ENCODE measurements around the gene RAMACL. TPM values are rescaled to one million over a fixed set of nuclear protein-coding genes. Genes with fewer than 3 reads are reported as not detected.

RAMACL gene
- total RNA-seq, 2 experiments from 2014 or later = 0.30 to 0.41 TPM

GRCh38 chr6:166608774-166609173 lies 22.3 kb upstream of the RAMACL start:
- H3K27ac ChIP-seq (ENCODE audit: low read depth, low read length, poor library complexity, severe bottlenecking) = no peak overlapping the region
- ChIA-PET CTCF (ENCODE audit: unreplicated experiment) (no interaction called here), POLR2A (no interaction called here)
- no peaks in the 10 kb centered on the region for H3K36me3 ChIP-seq (ENCODE audit: insufficient read depth, low read length)
- no peak overlapping the region for H3K4me2 ChIP-seq (ENCODE audit: low read length)
- no peak overlapping the region for H2AFZ ChIP-seq (ENCODE audit: low read length)
- intact Hi-C loops (cut with micrococcal nuclease; ENCODE audit: unreplicated experiment) = no loop called here
- no peaks in the 10 kb centered on the region for H4K20me1 ChIP-seq (ENCODE audit: insufficient read depth, low read length)
- no peak overlapping the region for H3K4me3 ChIP-seq (ENCODE audit: low read depth, low read length, poor library complexity, severe bottlenecking)
- H3K79me2 ChIP-seq (ENCODE audit: insufficient read depth, low read depth, low read length) = no peaks in the 10 kb centered on the region
- no peaks in the 10 kb centered on the region for H3K4me1 ChIP-seq (ENCODE audit: insufficient read depth, low read length, poor library complexity, severe bottlenecking)
- BruUV-seq (replicated peaks) = no TSS peak
- no peak for TF ChIP-seq EZH2phosphoT487 (IDR thresholded peaks at IDR 0.05; ENCODE audit: borderline replicate concordance, low read depth, low read length)
- TF ChIP-seq, protein P1, sequence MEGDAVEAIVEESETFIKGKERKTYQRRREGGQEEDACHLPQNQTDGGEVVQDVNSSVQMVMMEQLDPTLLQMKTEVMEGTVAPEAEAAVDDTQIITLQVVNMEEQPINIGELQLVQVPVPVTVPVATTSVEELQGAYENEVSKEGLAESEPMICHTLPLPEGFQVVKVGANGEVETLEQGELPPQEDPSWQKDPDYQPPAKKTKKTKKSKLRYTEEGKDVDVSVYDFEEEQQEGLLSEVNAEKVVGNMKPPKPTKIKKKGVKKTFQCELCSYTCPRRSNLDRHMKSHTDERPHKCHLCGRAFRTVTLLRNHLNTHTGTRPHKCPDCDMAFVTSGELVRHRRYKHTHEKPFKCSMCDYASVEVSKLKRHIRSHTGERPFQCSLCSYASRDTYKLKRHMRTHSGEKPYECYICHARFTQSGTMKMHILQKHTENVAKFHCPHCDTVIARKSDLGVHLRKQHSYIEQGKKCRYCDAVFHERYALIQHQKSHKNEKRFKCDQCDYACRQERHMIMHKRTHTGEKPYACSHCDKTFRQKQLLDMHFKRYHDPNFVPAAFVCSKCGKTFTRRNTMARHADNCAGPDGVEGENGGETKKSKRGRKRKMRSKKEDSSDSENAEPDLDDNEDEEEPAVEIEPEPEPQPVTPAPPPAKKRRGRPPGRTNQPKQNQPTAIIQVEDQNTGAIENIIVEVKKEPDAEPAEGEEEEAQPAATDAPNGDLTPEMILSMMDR (conservative IDR thresholded peaks at IDR 0.05; ENCODE audit: low read length) = no peak
- DNase-seq (ENCODE audit: low spot score) = no peak
- no peaks in the 10 kb centered on the region for H3K9me3 ChIP-seq (ENCODE audit: low read length)
- no peaks in the 10 kb centered on the region for H3K9me2 ChIP-seq (ENCODE audit: insufficient read depth, low read length)

DNA sequence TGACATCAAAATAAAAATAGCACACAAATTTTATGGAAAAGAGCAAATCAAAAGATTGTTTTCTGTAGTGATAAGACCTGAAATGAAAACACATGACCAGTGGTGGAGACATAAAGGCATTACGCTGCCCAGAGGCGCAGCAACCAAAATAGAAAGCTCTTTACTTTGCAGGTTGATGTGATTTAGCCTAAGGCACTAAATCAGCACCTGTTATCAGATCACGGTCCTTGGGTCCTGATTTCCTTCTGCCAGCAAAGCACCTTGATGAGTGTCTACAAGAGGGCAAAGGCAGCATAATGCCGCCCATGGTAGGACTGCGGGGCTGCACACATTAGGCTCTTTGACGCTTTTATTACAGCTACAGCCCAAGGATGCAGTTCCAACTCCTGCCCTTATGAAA lies 19.3 kb upstream of the RAMACL start:
- TF ChIP-seq, protein P1 (conservative IDR thresholded peaks at IDR 0.05; ENCODE audit: low read length) = no peak
- TF ChIP-seq EZH2phosphoT487 (IDR thresholded peaks at IDR 0.05; ENCODE audit: borderline replicate concordance, low read depth, low read length) = no peak
- H3K4me1 ChIP-seq (ENCODE audit: insufficient read depth, low read length, poor library complexity, severe bottlenecking) = no peaks in the 10 kb centered on the region
- H3K4me2 ChIP-seq (ENCODE audit: low read length) = no peak overlapping the region
- DNase-seq (ENCODE audit: low spot score) = no peak
- H3K79me2 ChIP-seq (ENCODE audit: insufficient read depth, low read depth, low read length) = no peaks in the 10 kb centered on the region
- CTCF ChIA-PET (ENCODE audit: unreplicated experiment) = no interaction called here
- intact Hi-C loops (cut with micrococcal nuclease; ENCODE audit: unreplicated experiment) = no loop called here
- BruUV-seq (replicated peaks) = no TSS peak
- no peaks in the 10 kb centered on the region for H3K9me2 ChIP-seq (ENCODE audit: insufficient read depth, low read length)
- H3K27ac ChIP-seq (ENCODE audit: low read depth, low read length, poor library complexity, severe bottlenecking) = no peak overlapping the region
- no peaks in the 10 kb centered on the region for H3K9me3 ChIP-seq (ENCODE audit: low read length)
- no peaks in the 10 kb centered on the region for H4K20me1 ChIP-seq (ENCODE audit: insufficient read depth, low read length)
- no peak overlapping the region for H2AFZ ChIP-seq (ENCODE audit: low read length)
- POLR2A ChIA-PET = interaction anchor here (0.7 kb wide), 1 partner anchor 21 kb away, joined by 4 read pairs; no protein-coding TSS in a partner anchor
- H3K4me3 ChIP-seq (ENCODE audit: low read depth, low read length, poor library complexity, severe bottlenecking) = no peak overlapping the region
- H3K36me3 ChIP-seq (ENCODE audit: insufficient read depth, low read length) = no peaks in the 10 kb centered on the region

- CTCF ChIA-PET (ENCODE audit: unreplicated experiment) = no interaction called here
- H3K4me3 ChIP-seq (ENCODE audit: low read depth, low read length, poor library complexity, severe bottlenecking) = no peak overlapping the region
- H3K9me2 ChIP-seq (ENCODE audit: insufficient read depth, low read length) = no peaks in the 10 kb centered on the region
- no peak for DNase-seq (ENCODE audit: low spot score)
- no peak overlapping the region for H3K4me2 ChIP-seq (ENCODE audit: low read length)
- no peak overlapping the region for H3K27ac ChIP-seq (ENCODE audit: low read depth, low read length, poor library complexity, severe bottlenecking)
- no peaks in the 10 kb centered on the region for H3K4me1 ChIP-seq (ENCODE audit: insufficient read depth, low read length, poor library complexity, severe bottlenecking)
- POLR2A ChIA-PET = interaction anchor here (0.7 kb wide), 1 partner anchor 20 kb away, joined by 4 read pairs; no protein-coding TSS in a partner anchor
- no peaks in the 10 kb centered on the region for H3K36me3 ChIP-seq (ENCODE audit: insufficient read depth, low read length)
- no peak overlapping the region for H2AFZ ChIP-seq (ENCODE audit: low read length)
- intact Hi-C loops (cut with micrococcal nuclease; ENCODE audit: unreplicated experiment) = no loop called here
- no peaks in the 10 kb centered on the region for H3K9me3 ChIP-seq (ENCODE audit: low read length)
- BruUV-seq (replicated peaks) = no TSS peak
- no peaks in the 10 kb centered on the region for H3K79me2 ChIP-seq (ENCODE audit: insufficient read depth, low read depth, low read length)
- H4K20me1 ChIP-seq (ENCODE audit: insufficient read depth, low read length) = no peaks in the 10 kb centered on the region
- no peak for TF ChIP-seq EZH2phosphoT487 (IDR thresholded peaks at IDR 0.05; ENCODE audit: borderline replicate concordance, low read depth, low read length)
- TF ChIP-seq, protein P1 (conservative IDR thresholded peaks at IDR 0.05; ENCODE audit: low read length) = no peak
Observed at GRCh38 chr6:166604911-166605310, 18.4 kb upstream of the RAMACL start.
